Middle frontal gyrus (tissue), 1 donor: Measurements from ENCODE around the gene MPHOSPH9.

ENCODE experiments used
- DNase-seq: peaks from one replicate; pipeline ENCODE4 v3.0.0-alpha.2; 2015; ENCODE audit warnings: low spot score; ENCODE audit errors: extremely low spot score

MPHOSPH9 gene

GRCh38 chr12:123149501-123150274, 83.3 kb downstream of the MPHOSPH9 start:
- no peak for DNase-seq

GRCh38 chr12:123149088-123149487, 83.9 kb downstream of the MPHOSPH9 start:
- DNase-seq: no peak

GRCh38 chr12:123148655-123149054, 84.3 kb downstream of the MPHOSPH9 start:
- no peak for DNase-seq

GRCh38 chr12:123148223-123148622, 84.7 kb downstream of the MPHOSPH9 start:
- DNase-seq: no peak

- no peak for DNase-seq
Observed at GRCh38 chr12:123145211-123145610, 87.7 kb downstream of the MPHOSPH9 start.

- DNase-seq: no peak
Observed at GRCh38 chr12:123143736-123144461, 89.0 kb downstream of the MPHOSPH9 start.

GRCh38 chr12:123142921-123143735, 89.8 kb downstream of the MPHOSPH9 start:
- DNase-seq: no peak

GRCh38 chr12:123142518-123142840, 90.5 kb downstream of the MPHOSPH9 start:
- no peak for DNase-seq

GRCh38 chr12:123141615-123142517, 91.1 kb downstream of the MPHOSPH9 start:
- DNase-seq: no peak

GRCh38 chr12:123140676-123141614, 92.0 kb downstream of the MPHOSPH9 start:
- DNase-seq: no peak

- no peak for DNase-seq
Observed at GRCh38 chr12:123139926-123140675, 92.8 kb downstream of the MPHOSPH9 start.

- no peak for DNase-seq
Observed at GRCh38 chr12:123135688-123136087, 97.3 kb downstream of the MPHOSPH9 start.

GRCh38 chr12:123134826-123135225, 98.1 kb downstream of the MPHOSPH9 start:
- DNase-seq: no peak

- no peak for DNase-seq
Observed at GRCh38 chr12:123134271-123134671, 98.7 kb downstream of the MPHOSPH9 start.

GRCh38 chr12:123133701-123134100, 99.2 kb downstream of the MPHOSPH9 start:
- no peak for DNase-seq

GRCh38 chr12:123132951-123133619, 99.9 kb downstream of the MPHOSPH9 start:
- DNase-seq: no peak

GRCh38 chr12:123131879-123132402, 101.0 kb downstream of the MPHOSPH9 start:
- no peak for DNase-seq

- DNase-seq: no peak
Observed at GRCh38 chr12:123131291-123131832, 101.6 kb downstream of the MPHOSPH9 start.
